Stimulated activated CD4-positive, alpha-beta T cell treated with anti-CD3 and anti-CD28 coated beads, Interleukin-4, amount 100 ng/mL, for 1 hour (primary cell): ENCODE measurements around the gene MYOM3.
"Not testable (repeated sequence)": the region's sequence is repeated elsewhere in the genome, so short reads cannot be mapped to it uniquely, and the experiment has no call there.

Experiments used
- DNase-seq: peaks from one replicate; pipeline ENCODE4 v3.0.0-alpha.2; 2020

Gene MYOM3

GRCh38 chr1:24069817-24070216 is 42.1 kb downstream of the MYOM3 start:
- DNase-seq, result no peak

GRCh38 chr1:24067978-24068377 is 44.0 kb downstream of the MYOM3 start:
- DNase-seq, result no peak

- DNase-seq, result no peak
Measured at GRCh38 chr1:24065304-24065703, 46.6 kb downstream of the MYOM3 start.

GRCh38 chr1:24062221-24062620 is 49.7 kb downstream of the MYOM3 start:
- DNase-seq, result no peak

GRCh38 chr1:24060482-24060881 is 51.5 kb downstream of the MYOM3 start:
- DNase-seq, result no peak

- no peak for DNase-seq
Measured at GRCh38 chr1:24058671-24059455, 53.1 kb downstream of the MYOM3 start.

GRCh38 chr1:24057171-24057570 is 54.8 kb downstream of the MYOM3 start:
- DNase-seq, result no peak

GRCh38 chr1:24055681-24056080 is 56.3 kb downstream of the MYOM3 start:
- no peak for DNase-seq

- DNase-seq, result no peak
Measured at GRCh38 chr1:24052220-24052619, 59.7 kb downstream of the MYOM3 start.

- no peak for DNase-seq
Measured at GRCh38 chr1:24051206-24051945, 60.6 kb downstream of the MYOM3 start.

- DNase-seq, result no peak
Measured at GRCh38 chr1:24049733-24050132, 62.2 kb downstream of the MYOM3 start.

GRCh38 chr1:24048894-24049293 is 63.0 kb downstream of the MYOM3 start:
- not testable (repeated sequence) for DNase-seq

- DNase-seq, result no peak
Measured at GRCh38 chr1:24048205-24048869, 63.6 kb downstream of the MYOM3 start.

- DNase-seq, result no peak
Measured at GRCh38 chr1:24047110-24047477, 64.8 kb downstream of the MYOM3 start.

- DNase-seq, result no peak
Measured at GRCh38 chr1:24045771-24046170, 66.2 kb downstream of the MYOM3 start.

- DNase-seq, result not testable (repeated sequence)
Measured at GRCh38 chr1:24044672-24045071, 67.3 kb downstream of the MYOM3 start.

- DNase-seq, result no peak
Measured at GRCh38 chr1:24043345-24044032, 68.4 kb downstream of the MYOM3 start.

GRCh38 chr1:24042315-24042714 is 69.6 kb downstream of the MYOM3 start:
- no peak for DNase-seq

- no peak for DNase-seq
Measured at GRCh38 chr1:24036088-24036487, 75.8 kb downstream of the MYOM3 start.

- no peak for DNase-seq
Measured at GRCh38 chr1:24032981-24033380, 79.0 kb downstream of the MYOM3 start.

- DNase-seq, result not testable (repeated sequence)
Measured at GRCh38 chr1:24030976-24031516, 80.9 kb downstream of the MYOM3 start.

GRCh38 chr1:24027838-24028468 is 84.0 kb downstream of the MYOM3 start:
- DNase-seq, result no peak
